CD4-positive, alpha-beta T cell (primary cell): Measurements from ENCODE around the gene EFCAB10. TPM values are rescaled to one million over a fixed set of nuclear protein-coding genes. Genes with fewer than 3 reads are reported as not detected.

Source experiments
- ATAC-seq: fragments of 200-7000 bp; cut with Tn5 transposase; one replicate; pipeline ENCODE4 v1.10.0; 2022; ENCODE audit warnings: mild to moderate bottlenecking; ENCODE audit not compliant: poor library complexity
- CTCF ChIA-PET: fragments of 350-600 bp; sonication (Branson Sonifier 250); formaldehyde crosslinking; loops from one replicate; lab custom pipeline; 2021; ENCODE audit warnings: antibody characterized with exemption, inconsistent platforms; lab: Charles Lee
- POLR2A ChIA-PET: fragments of 350-600 bp; sonication (Branson Sonifier 250); formaldehyde crosslinking; loops from one replicate; lab custom pipeline; 2021; ENCODE audit warnings: antibody characterized with exemption, inconsistent platforms; lab: Charles Lee
- DNase-seq, 14 experiments: peaks; one replicate each; pipeline ENCODE4 v3.0.0-alpha.2; 2013 to 2020; ENCODE audit warnings: mixed read lengths in 2 of 14
- H3K27ac ChIP-seq, 2 donors: one replicate each; pipeline versions ENCODE4 v1.5.1 to v1.7.0; 2013; ENCODE audit warnings: low read length in 2 of 2, low read depth in 1 of 2, mild to moderate bottlenecking in 1 of 2
- H3K27me3 ChIP-seq, 2 experiments: 1 replicate in 1 of 2; 2 replicates in 1 of 2; pipeline versions ENCODE4 v1.6.1 to v1.7.0; 2013; ENCODE audit warnings: low read length in 2 of 2, control low read depth in 1 of 2, mild to moderate bottlenecking in 1 of 2, moderate library complexity in 1 of 2; ENCODE audit not compliant: insufficient read depth in 2 of 2, control insufficient read depth in 1 of 2
- H3K36me3 ChIP-seq: one replicate; pipeline ENCODE4 v1.6.1; 2013; ENCODE audit warnings: low read length, control low read depth; ENCODE audit not compliant: insufficient read depth
- H3K4me1 ChIP-seq: one replicate; pipeline ENCODE4 v1.6.1; 2013; ENCODE audit warnings: low read length, control low read depth; ENCODE audit not compliant: insufficient read depth
- H3K4me3 ChIP-seq: one replicate; pipeline ENCODE4 v1.5.1; 2013; ENCODE audit warnings: mild to moderate bottlenecking, low read length, moderate library complexity
- H3K9me3 ChIP-seq, 2 experiments: 1 replicate in 1 of 2; 2 replicates in 1 of 2; pipeline versions ENCODE4 v1.6.1 to v1.7.0; 2013; ENCODE audit warnings: low read length in 2 of 2, mild to moderate bottlenecking in 2 of 2, control low read depth in 1 of 2, moderate library complexity in 1 of 2; ENCODE audit not compliant: control insufficient read depth in 1 of 2, insufficient read depth in 1 of 2
- H3K27ac Mint-ChIP-seq: one replicate; pipeline ENCODE4 v1.8.0; 2020; ENCODE audit warnings: mixed read lengths
- H3K27me3 Mint-ChIP-seq: one replicate; pipeline ENCODE4 v1.8.0; 2021; ENCODE audit warnings: mixed read lengths
- H3K36me3 Mint-ChIP-seq: one replicate; pipeline ENCODE4 v1.8.0; 2021; ENCODE audit warnings: low read depth, mixed read lengths
- H3K4me1 Mint-ChIP-seq: one replicate; pipeline ENCODE4 v1.8.0; 2021; ENCODE audit warnings: low read depth, mixed read lengths
- H3K4me3 Mint-ChIP-seq: one replicate; pipeline ENCODE4 v1.8.0; 2020; ENCODE audit warnings: mild to moderate bottlenecking, mixed read lengths
- H3K9me3 Mint-ChIP-seq: one replicate; pipeline ENCODE4 v1.8.0; 2020; ENCODE audit warnings: mixed read lengths
- intact Hi-C, 2 experiments: fragments of 100-400 bp; cut with DNase I in 1 of 2; cut with micrococcal nuclease in 1 of 2; formaldehyde crosslinking; loops; one replicate each; pipeline versions ENCODE4 v1.15.1 to v1.9.0; 2023 to 2025; cut with DNase I, micrococcal nuclease
- total RNA-seq, 174 experiments: library from RNA in 2 of 174; stranded (reverse) in 2 of 174; gene quantifications; one replicate each; pipeline ENCODE4 v1.2.3 and lab custom pipeline; 2021 to 2026
- TF ChIP-seq, protein P1 (sequence below): fragments of 200-600 bp; IDR thresholded peaks from one replicate; pipeline ENCODE4 v1.8.0; 2022; ENCODE audit warnings: antibody characterized with exemption, mild to moderate bottlenecking

Gene EFCAB10
- total RNA-seq, 2 experiments from 2014 or later: 0.78 to 1.1 TPM

- no peaks in the 10 kb centered on the region for H3K9me3 ChIP-seq
- TF ChIP-seq, protein P1, sequence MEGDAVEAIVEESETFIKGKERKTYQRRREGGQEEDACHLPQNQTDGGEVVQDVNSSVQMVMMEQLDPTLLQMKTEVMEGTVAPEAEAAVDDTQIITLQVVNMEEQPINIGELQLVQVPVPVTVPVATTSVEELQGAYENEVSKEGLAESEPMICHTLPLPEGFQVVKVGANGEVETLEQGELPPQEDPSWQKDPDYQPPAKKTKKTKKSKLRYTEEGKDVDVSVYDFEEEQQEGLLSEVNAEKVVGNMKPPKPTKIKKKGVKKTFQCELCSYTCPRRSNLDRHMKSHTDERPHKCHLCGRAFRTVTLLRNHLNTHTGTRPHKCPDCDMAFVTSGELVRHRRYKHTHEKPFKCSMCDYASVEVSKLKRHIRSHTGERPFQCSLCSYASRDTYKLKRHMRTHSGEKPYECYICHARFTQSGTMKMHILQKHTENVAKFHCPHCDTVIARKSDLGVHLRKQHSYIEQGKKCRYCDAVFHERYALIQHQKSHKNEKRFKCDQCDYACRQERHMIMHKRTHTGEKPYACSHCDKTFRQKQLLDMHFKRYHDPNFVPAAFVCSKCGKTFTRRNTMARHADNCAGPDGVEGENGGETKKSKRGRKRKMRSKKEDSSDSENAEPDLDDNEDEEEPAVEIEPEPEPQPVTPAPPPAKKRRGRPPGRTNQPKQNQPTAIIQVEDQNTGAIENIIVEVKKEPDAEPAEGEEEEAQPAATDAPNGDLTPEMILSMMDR: no peak
- H3K4me1 Mint-ChIP-seq: no peaks in the 10 kb centered on the region
- H3K27me3 ChIP-seq: no peaks in the 10 kb centered on the region
- H3K9me3 Mint-ChIP-seq: no peaks in the 10 kb centered on the region
- H3K27ac ChIP-seq: no peak overlapping the region
- H3K4me1 ChIP-seq: no peaks in the 10 kb centered on the region
- no peak overlapping the region for H3K4me3 ChIP-seq
- H3K27ac Mint-ChIP-seq: no peak overlapping the region
- peaks cover 75% of the 10 kb centered on the region for H3K36me3 Mint-ChIP-seq
- ChIA-PET CTCF (no interaction called here), POLR2A (no interaction called here)
- no peaks in the 10 kb centered on the region for H3K27me3 Mint-ChIP-seq
- intact Hi-C loops: no loop called here
- peaks cover 74% of the 10 kb centered on the region for H3K36me3 ChIP-seq
- H3K4me3 Mint-ChIP-seq: no peak overlapping the region
- no peak for DNase-seq
- no peak for ATAC-seq
Observed at GRCh38 chr7:105565190-105565589, 16.1 kb downstream of the EFCAB10 start.

DNA sequence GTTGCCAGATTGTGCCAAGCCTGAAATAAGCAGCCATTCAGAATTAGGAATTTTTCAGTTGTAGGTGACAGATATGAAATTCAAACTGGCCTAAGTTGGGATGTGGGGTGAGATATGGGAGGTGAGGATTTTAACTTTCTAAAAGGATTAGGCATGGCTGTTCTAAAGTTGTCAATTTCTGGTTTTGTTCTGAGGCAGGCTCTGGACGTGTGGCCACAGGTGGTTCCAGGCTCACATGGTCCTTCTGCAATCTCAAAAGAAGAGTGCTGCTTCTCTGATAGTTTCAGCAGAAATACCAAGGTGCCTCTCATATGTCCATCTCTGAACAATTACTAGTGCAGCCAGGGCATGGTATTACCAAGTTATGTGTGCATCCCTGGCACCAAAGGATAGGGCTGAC lies 21.4 kb downstream of the EFCAB10 start:
- POLR2A ChIA-PET: no interaction called here

DNA sequence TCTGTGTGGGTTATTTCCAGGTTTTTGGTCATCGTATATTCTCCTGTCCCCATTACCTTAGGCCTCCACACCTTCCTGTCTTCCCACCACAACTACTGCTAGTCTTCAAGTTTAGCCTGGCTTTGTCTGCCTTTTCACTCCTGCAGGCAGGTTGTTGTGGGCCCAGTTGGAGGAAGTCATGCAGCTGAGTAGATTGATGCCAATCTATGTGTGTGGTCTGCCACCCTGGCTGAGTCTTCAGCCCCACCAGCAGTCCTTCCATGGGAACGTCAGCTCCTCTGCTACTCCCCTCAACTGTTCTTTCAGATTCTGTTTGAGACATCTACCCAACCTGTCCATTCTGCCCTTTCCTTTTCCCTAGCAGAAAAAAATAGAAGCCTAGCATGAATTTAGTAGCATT lies 43.0 kb downstream of the EFCAB10 start:
- TF ChIP-seq, protein P1: no peak
- ChIA-PET POLR2A (no interaction called here), CTCF (no interaction called here)
- Mint-ChIP-seq H3K36me3 (peaks cover 54% of the 10 kb centered on the region), H3K27me3 (no peaks in the 10 kb centered on the region), H3K9me3 (no peaks in the 10 kb centered on the region), H3K4me1 (peaks cover 17% of the 10 kb centered on the region), H3K27ac (no peak overlapping the region), H3K4me3 (no peak overlapping the region)
- peaks cover 12% of the 10 kb centered on the region for H3K4me1 ChIP-seq
- H3K9me3 ChIP-seq: no peaks in the 10 kb centered on the region
- H3K4me3 ChIP-seq: no peak overlapping the region
- intact Hi-C loops: loop anchor here in 1 of 2 experiments (10.0 kb wide), 1 partner anchor 496 kb away; no protein-coding TSS in a partner anchor
- H3K27ac ChIP-seq: no peak overlapping the region
- ATAC-seq (no peak), DNase-seq (no peak)
- peaks cover 72% of the 10 kb centered on the region for H3K36me3 ChIP-seq
- H3K27me3 ChIP-seq: no peaks in the 10 kb centered on the region

More for the DNA sequence above, 21.4 kb downstream of the EFCAB10 start:
- CTCF ChIA-PET: no interaction called here
- TF ChIP-seq, protein P1: no peak
- Mint-ChIP-seq H3K4me3 (no peak overlapping the region), H3K9me3 (no peaks in the 10 kb centered on the region), H3K27me3 (no peaks in the 10 kb centered on the region), H3K27ac (no peak overlapping the region), H3K4me1 (no peaks in the 10 kb centered on the region), H3K36me3 (peaks cover 68% of the 10 kb centered on the region)
- DNase-seq: no peak
- H3K36me3 ChIP-seq: peaks cover 52% of the 10 kb centered on the region
- H3K27ac ChIP-seq: no peak overlapping the region
- no peaks in the 10 kb centered on the region for H3K9me3 ChIP-seq
- H3K4me3 ChIP-seq: no peak overlapping the region
- H3K27me3 ChIP-seq: no peaks in the 10 kb centered on the region
- intact Hi-C loops: no loop called here
- no peak for ATAC-seq
- H3K4me1 ChIP-seq: no peaks in the 10 kb centered on the region
